Stimulated activated CD4-positive, alpha-beta T cell treated with anti-CD3 and anti-CD28 coated beads, Interleukin-1b, Interleukin-23, amount 100 ng/mL, for 48 hours (primary cell): ENCODE measurements around the gene CDCA4.

Source experiments
- DNase-seq: peaks from one replicate; pipeline ENCODE4 v3.0.0-alpha.2; 2020

The CDCA4 gene

DNA sequence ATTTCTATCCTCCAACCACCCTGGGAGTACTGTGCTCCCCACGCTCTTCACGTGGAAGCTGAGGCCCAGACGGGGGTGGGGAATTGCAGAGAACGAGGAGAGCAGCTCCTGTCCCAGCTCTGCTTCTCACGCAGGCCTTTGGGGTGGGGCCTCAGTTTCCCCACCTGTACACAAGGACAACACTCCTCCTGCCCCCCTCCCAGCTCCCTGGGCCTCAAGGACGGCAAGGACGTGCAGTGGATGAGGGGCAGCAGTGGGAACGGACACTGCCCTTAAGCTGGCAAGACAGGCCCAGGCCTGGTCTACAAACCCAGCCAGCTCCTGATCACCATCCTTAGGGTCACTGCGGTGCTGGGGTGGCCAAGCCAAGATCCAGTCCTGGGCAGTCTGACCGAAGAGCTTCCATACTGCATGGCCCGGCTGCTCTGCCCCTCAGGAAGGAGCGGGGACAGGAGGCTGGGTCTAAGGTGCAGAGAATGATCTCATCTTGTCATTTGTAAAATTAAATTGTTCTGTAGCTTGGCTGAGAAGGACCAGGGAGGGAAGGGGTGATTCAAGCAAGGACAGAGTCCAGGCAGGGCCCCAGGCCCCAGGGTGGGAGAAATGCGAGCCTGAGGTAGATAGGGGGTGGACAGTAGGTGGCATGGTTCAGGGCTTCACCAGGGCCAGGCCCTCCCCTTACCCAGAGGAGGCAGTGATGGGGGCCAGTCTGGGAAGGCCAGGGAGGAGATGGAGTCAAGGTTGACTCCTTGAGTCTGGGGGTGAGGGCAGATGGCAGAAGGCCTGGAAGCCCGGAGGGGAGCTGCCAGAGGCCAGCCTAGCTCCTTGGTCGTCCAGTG lies 36.6 kb downstream of the CDCA4 start:
- no peak for DNase-seq

DNA sequence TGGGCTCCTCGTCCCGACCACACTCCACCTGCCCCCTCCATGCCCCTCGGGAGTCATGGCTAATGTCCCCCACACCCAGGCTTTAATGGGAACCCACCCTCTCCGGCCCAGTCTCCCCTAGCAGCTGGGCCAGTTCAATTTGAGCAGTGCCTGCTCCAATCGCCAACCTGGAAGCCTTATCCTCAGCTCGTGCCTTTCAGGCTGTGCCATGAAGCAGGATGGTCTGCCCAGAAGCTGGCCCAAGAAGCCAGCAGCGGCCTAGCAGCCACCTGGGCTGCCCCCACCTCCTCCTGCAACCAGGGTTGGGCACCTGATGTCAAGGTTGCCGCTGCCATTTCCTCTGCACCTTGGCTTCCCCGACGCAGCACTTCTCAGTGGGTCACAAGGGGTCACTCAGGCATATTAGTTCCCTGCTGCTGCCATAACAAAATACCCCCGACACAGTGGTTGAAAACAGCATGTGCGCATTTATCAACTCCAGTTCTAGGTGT lies 37.6 kb downstream of the CDCA4 start:
- no peak for DNase-seq

DNA sequence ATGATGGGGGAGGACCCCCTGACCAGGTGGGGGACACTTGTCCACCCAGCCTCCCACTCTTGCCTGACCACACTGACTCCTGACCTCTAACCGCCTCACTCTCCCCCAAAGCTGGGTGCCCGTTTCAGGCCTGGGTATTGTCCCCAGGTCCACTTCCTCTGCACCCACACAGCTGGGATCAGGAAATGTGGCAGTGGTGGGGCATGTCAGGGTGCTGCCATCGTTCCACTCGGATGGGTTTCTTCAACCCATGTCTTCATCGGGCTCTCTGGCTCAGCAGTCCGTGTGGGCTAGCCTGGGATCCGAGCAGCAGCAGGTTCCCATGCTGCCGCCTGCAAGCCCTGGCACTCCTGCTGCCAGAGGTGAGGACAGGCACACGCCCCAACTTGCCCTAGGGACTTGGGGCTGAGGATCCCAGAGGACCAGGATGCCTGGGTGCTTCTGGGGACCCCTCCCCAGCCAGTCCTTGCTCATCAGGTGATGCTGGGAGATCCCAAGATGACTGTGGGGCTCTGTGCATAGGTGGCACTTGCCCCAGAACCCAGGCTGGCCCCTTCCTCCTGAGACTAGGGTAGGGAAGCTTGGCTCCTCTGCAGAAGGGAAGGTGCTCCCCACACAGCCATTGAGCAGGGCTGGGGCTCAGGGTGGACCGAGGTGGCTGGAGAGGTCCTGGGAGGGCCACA lies 38.2 kb downstream of the CDCA4 start:
- DNase-seq, result no peak

DNA sequence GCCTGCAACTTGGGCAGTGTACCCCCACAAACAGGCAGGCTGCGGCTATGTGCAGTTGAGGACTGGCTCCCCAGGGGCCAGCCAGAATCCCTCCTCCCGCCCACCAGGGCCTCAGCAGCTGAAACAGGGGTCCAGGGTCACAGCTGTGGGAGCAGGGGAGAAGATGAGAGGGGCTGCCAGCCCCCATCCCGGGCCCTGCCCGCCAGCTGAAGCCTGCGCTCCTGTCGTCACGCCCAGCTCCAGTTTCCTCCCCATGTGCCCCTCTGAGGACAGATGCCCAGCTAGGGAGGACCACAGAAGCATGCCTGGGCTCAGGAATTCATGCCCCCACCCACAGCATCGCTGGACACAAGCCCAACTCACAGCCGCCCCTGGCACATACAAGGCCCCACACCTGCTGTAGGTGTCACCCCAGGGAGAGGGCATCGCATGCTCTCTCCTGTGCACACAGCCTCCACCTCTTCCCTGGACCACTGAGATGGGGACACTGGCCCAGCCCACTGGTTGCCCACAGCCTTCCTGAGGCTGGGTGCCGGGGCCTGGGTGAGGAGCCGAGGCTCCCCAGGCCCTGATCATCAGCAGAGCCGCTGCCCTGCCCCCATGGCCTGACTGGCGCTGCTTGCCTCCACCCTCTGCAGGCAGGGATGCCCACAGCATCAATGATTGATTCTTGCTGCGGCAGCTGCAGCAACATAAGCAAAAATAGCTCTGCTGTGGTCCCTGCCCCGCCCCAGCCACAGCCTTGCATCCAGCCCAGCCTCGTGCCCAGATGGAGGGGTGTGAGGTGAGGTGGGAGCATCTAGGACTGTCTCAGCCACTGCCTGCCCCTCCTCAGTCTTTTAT lies 39.0 kb downstream of the CDCA4 start:
- no peak for DNase-seq

DNA sequence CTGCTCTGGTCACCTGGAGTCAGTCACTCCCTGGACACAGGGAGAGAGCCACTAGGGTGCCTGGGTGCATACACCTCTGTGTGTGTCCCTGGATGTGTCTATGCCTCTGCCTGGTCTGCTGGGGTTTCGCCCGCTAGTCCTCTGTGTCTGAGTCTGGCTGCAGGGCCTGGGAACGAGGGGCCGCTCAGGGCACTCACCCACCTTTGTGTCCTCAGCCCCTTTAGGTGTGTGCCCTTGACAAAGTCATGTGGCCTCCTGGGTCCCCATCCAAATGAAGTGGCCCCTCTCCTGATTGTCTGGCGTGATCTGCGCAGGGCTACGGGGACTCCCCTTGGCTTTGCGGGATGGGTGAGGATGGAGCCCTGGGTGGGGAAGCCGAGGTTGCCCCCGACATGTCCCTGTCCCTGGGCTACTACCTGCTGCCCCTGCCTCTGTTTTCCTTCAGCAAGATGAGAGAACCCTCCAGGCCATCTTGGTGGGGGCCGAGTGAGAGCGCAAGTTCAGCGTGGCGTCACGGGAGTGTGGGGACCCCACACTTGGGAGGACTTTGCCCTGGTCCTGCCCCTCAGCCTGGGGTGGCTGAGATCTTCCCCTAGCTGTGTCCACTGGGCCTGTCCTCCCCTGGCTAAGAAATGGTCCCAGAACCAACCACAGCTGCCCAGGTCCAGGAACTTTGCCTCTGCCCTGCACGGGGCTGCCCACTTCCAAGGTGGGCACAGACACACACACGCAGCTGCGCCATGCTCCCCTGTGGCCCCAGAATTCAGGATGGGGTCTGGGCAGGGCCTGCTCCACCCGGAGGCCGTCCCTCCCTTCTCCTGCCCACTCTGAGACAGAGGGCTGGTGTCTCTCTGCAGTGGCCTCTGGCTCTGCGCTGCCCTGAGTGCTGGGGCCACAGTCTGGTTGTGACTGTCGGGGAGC lies 40.0 kb downstream of the CDCA4 start:
- no peak for DNase-seq

DNA sequence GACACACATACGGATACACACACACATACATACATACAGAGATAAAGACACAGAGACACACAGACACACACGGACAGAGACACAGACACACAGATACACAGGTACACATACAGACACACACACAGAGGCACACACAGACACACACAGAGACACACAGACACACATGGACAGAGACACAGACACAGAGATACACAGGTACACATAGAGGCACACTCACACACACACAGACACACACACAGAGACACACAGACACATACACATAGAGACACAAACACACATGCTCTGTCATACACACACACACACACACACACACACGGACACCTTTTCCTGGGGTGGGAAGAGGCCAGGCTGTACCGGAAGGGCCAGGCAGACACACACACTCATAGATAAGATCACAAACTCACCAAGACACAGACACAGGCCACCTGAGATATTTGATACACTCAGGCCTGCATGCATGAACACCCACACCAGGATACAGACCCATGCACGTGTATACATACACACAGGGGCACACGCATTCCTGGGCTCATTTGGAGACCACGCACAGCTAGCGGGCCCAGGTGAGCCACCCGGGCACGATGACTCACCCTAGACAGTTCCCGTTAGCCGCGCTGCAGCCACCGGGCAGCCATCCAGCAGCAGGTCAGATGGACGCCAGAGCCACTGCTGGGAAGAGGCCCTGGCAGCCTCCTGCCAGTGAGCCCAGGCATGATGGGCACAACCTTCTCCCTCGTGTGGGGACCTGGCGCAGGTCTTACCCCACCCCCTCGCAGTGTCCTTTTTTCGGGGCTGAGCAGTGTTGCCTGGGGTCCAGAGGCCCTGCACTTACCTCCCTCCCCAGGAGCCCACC lies 40.9 kb downstream of the CDCA4 start:
- no peak for DNase-seq

DNA sequence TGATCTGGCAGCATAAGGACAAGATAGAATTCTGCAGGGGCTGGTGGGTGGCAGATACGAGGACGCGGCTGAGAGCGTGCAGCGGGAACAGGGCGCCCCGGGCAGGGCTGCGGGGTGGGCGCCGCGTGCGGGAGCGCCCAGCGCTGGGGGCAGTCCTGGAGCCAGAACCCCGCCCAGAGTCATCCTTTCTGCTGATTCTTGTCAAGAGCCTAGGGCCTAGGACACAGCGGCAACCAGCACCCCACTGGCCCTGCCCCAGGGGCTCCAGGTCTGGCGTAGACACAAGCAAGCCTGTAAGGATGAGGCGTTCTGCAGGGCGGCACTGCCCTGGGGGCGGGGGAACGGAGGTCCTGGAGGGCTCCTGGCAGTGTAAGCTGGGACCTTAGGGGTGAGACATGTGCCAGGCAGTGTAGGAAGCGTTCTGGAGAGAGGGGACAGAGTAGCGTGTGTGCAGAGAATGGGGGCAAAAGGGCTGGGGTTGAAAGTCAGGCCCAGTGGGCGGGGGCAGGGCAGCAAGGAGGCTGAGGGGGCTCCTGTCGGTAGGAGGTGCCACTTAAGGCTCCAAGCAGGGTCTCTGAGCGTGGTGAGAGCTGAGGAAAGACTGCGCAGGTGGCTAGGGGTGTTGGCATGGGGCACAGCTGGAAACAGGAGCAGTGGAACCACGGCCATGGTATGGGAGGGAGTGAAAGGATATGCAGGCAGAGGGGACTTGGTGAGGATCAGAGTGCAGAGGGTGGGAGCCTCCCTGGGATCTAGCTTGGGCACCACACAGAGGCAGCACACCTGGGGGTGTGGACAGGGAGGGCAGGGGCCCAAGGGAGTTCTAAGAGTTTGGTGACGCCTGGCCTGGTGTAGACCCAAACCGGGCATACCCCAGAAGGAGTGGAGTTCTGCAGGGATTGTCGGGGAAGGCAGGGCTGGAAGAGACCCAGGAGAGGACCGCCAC lies 41.9 kb downstream of the CDCA4 start:
- no peak for DNase-seq

DNA sequence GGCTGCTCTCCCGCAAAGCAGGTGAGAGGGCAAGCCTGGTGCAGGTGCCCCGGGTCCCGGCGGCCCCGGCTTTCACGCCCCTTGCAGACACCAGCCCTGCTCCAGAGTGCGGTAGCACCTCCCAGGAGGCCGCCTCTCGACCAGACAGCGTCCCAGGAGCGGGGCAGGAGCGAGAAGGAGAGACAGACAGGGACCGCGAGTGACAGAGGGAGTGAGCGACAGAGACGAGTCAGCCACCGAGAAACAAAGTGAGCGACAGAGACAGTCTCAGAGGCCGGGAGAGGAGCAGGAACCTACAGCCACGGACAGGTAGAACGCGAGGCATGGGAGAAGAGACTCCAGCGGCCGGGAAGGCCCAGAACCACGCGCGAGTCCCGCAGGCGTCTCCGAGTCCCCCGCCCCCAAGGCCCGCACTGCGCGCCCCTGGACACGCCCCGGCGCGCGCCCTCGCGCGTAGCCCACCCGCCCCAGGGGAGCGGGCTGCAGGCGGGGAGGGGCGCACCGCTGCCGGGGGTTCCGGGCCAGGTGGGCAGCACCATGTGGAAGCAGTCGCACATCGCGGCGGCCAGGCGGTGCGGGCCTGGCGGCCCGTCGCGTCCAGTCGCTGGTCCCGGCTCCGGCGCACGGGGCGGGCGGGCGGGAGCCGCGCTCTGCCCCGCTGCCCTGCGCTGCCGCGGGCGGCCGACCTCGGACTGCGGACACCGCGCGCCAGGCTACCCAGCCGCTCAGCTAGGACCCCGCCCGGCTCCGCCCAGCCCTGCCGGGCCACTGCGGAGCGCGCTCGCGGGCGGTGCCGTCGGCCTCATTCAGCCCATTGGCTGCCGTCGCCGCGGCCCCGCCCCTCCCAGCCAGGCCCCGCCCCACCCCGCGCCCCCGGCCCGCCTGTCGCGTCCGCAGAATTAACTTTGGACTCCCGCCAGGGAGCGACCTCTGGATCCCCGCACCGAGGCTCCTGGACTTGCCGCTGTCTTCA lies 42.9 kb downstream of the CDCA4 start, which contains the start of gene AHNAK2:
TSS of gene AHNAK2 (minus strand) at position 694 of the 973 bp plus-strand sequence. CDS start at position 557, 137 bp downstream.
- peak; percentile 56 for DNase-seq

DNA sequence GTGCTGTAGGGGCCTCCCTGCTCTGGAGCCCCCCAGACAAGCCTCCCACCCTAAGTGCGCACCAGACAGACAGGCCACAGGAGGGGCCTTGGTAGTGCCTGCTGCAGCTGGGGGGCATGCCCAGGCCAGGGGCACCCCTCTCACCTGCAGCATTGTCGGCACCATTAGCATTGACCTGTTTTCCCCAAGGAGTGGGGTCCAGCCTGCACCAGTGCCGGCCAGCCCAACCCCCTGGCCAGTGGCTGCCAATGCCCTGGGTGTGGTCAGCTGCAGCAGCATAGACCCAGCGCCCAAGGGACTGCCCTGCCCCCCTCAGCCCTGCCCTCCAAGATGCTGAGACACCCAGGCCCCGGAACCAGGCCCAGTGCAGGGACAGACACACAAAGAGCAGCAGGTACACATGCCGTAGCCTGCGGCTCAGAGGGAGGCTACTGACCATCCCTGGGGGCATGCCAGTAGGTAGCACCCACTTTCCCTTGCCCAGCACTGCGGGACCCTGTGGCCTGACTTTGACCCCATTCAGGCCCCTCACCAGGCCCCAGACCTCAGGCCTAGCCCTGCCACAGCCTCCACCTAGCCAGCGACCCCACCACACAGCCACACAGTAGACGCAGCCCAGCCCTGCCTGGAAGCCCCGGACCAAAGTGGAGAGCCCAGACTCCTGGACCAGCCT lies 43.7 kb downstream of the CDCA4 start:
- no peak for DNase-seq

DNA sequence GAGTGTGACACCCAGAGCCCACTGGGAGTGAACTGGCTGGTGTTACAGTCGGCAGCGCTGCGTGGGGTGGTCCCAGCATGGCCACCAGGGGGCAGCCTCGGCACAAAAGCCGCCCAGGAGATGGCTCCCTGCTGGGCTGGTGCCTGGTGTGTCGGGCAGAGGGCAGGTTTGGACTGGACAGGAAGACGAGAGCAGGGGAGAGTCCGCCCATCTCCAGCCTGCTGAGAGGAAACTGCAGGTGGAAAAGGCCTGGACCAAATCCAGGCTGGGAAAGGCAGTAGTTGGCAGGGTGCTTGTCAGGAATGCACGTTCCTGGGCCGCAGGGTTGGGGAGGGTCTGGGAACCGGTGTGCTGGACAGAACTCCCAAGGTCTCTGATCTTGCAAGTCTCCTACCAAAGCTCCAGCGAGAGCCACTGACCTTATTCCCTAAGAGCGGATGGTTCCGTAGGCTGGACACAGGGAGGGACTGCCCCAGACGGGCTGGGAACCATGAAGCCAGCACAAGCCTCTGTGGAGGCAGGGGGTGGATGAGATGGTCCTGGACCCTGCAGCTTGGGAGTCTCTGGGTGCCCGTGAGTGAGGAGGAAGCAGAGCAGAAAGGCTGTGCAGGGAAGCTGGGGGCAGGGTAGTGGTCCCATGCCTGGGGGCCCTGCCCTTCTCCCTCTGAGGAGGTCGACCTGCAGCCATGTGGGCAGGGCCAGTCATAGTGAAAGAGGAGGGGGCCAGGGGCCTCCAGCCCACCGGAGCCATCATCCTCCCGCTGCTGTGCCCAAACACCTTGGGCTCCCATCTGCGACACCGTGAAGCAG lies 44.5 kb downstream of the CDCA4 start:
- peak; percentile 85 for DNase-seq

DNA sequence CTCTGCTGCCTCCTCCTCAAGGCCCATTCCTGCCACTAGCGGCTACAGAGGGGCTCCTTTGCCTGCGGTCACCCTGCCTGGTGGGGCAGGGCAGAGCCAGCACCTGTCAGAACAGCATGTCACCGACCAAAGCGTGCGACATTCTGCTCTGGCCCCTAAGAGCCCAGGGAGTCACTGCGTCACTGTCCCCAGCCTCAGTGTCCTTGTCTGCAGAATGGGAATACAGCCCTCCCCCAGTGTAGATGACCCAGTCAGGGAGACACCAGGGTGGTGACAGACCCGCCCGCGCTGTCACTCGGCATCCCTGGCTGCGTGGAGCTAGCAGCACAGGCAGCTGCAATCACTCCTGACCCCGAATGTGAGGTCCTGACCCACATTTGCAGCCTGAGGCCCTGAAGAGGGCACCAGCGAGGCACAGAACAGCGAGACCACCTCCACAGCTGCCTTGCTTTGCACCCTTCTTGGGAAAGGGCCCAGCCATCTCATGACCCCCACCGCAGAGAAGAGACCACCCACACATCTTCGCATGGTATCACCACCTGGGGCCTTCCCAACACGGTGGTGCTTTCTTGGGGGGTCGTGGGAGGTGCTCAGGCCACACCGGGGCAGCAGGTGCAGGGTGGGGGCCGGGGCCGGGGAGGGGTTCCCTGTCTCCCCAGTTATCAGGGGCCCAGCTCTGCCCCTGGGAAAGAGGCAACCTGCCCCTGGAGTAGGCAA lies 45.2 kb downstream of the CDCA4 start:
- no peak for DNase-seq

DNA sequence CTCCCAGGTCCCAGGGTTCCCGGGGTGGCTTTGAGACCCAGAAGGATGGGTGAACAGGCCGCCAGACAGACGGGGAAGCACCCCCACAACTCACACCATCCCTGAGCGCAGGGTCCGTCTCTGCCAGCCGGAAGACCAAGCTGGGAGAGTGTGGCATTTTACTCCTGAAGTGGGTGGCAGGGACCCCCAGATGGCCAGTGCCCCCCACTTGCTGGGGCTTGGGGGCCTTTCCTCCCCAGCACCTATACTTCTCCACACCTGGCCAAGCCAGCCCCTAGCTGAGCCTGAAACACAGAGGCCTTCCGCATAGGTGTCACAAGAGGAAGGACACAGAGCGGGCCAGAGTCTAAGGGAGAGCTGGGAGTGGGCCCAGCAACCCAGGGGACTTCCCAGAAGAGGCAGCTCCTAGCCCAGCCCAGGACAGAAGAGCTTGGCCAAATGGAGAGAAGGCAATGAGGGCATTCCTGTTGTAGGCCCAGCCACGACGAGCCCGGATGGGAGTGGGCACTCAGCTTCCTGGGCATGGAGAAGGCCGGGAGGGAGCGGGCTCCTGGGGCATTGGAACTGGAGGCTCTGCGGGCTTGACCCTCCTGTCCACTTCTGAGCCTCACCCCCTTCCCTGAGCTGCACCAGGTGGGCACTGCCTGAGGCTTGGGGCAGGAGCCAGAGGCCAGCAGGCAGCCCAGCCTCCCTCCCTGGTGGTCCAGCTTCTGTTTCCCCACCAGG lies 46.1 kb downstream of the CDCA4 start:
- no peak for DNase-seq

DNA sequence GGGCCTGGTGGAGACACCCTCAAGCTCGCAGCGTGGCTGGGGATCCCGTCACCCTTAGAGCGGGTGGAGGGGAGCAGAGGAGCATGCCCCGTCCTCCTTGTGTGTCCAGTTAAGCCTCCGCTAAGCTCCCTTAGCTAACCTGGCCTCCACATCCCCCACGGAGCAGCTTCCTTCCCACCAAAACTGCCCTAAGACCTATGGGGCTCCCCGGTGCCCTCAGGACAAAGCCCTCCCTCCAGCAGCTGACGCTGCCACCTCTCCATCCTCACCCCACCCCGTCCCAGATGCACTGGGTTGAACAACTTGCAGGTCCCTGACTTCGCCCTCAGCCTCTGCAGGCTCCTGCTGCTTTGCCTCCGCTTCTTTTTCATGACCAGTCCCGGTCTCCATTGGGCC lies 46.7 kb downstream of the CDCA4 start:
- no peak for DNase-seq

DNA sequence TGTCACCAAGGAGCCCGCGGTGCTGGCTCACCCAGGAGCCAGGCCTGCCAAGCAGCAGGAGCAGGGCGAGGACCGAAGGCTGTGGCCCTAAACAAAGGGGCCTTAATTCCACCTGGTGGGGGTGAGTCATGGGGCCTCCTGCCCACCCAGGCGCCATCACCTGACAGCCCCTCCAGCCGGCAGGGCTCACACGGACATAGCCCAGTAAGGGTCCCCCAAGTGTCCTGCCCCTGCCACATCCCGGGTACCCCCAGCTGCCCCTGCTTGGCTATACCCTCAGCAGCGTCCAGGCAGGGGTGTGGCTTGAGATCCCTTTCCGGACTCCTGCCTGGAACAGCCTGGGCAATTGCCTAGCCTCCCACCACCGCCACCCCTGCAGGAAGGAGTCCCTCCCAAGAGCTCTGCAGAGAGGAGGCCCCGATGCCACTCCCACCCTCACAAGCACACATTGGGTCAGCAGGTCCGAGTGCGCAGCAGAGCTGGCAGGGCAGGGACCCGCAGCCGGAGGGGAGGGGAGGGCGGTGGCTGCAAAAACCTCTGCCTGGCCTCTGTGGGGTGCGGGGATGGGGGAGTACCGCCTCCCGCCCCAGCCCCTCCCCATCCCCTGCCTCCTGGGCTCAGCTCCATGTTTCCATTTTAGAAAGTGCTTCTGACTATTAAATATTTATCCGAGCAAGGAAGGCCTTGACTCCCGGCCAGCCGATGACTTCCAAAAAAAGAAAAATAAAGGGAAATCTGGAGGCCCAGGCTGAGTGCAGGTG lies 47.3 kb downstream of the CDCA4 start:
- no peak for DNase-seq

DNA sequence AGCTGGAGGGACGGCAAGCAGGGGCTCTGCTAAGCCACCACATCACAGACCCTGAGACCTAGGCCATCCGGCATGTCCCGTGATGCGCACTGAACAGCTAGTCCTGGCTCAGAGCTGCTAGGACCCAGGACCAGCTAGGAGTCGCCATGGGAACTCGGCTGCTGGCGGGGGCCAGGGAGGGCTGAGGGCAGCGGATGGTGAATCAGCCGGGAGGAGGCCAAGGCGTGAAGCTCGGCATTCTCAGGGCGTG lies 47.8 kb downstream of the CDCA4 start:
- no peak for DNase-seq
